SK-N-MC (cell line): ENCODE results near the gene FJX1.

ENCODE experiments used
- DNase-seq: peaks from one replicate; pipeline ENCODE4 v3.0.0-alpha.2; 2011; ENCODE audit warnings: low read depth, low spot score
- H3K27ac ChIP-seq: fragments of 200-600 bp; sonication (generic); 2 replicates; pipeline ENCODE4 v1.5.1; 2016; ENCODE audit warnings: mixed run types
- H3K36me3 ChIP-seq: fragments of 200-600 bp; sonication (generic); 2 replicates; pipeline ENCODE4 v1.6.1; 2017; ENCODE audit warnings: antibody characterized with exemption, low read length, mixed read lengths; ENCODE audit not compliant: insufficient read depth
- H3K4me3 ChIP-seq: fragments of 200-600 bp; sonication (generic); 2 replicates; pipeline ENCODE4 v1.5.1; 2016
- H3K9ac ChIP-seq: fragments of 200-600 bp; sonication (generic); 2 replicates; pipeline ENCODE4 v1.8.0; 2017; ENCODE audit warnings: mixed run types, mixed read lengths; ENCODE audit not compliant: insufficient read length
- H3K9me3 ChIP-seq: fragments of 200-600 bp; sonication (generic); 2 replicates; pipeline ENCODE4 v1.6.1; 2017; ENCODE audit warnings: low read depth, mild to moderate bottlenecking, antibody characterized with exemption, low read length, moderate library complexity, mixed read lengths
- EZH2 ChIP-seq: fragments of 200-600 bp; sonication (generic); IDR thresholded peaks from one replicate; pipeline ENCODE4 v1.6.1; 2017; ENCODE audit warnings: antibody characterized with exemption
- FOXP2 ChIP-seq: optimal IDR thresholded peaks from 2 replicates; pipeline ENCODE3; 2011; ENCODE audit warnings: mild to moderate bottlenecking, moderate library complexity; ENCODE audit not compliant: insufficient read depth; ENCODE audit errors: extremely low read length, control extremely low read depth
- POLR2AphosphoS5 ChIP-seq: IDR thresholded peaks from 2 replicates; pipeline ENCODE4 v1.6.1; 2012; ENCODE audit warnings: mild to moderate bottlenecking, low read depth, low read length, borderline replicate concordance

The FJX1 gene

DNA sequence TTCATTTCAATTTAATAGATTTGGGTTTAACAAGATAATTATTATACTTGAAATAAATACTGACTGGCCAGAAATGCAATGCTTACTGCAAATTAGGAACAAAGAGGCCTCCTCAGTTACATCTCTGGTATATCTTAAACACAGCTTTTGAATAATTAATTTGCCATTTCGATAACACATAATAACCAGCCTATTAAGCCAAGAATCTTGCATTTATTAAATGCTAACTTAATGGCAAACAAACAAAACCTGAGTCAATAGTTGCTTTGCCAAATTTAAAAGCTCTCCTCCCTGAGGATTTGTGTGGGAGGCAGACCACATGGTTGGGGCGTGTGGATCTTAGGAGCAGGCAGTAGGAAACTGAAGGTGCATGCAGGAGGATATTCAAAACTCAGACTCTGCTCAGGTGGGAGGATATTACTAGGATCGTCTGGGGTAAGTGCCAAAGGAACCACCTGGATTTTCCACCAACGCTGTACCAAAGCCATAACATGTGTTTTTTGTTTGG is 17.9 kb upstream of the FJX1 start:
- Histone ChIP-seq H3K4me3 (no peak overlapping the region), H3K36me3 (no peaks in the 10 kb centered on the region), H3K9ac (no peak overlapping the region), H3K9me3 (no peaks in the 10 kb centered on the region), H3K27ac (no peak overlapping the region)
- no peak for TF ChIP-seq POLR2AphosphoS5
- no peak for DNase-seq

DNA sequence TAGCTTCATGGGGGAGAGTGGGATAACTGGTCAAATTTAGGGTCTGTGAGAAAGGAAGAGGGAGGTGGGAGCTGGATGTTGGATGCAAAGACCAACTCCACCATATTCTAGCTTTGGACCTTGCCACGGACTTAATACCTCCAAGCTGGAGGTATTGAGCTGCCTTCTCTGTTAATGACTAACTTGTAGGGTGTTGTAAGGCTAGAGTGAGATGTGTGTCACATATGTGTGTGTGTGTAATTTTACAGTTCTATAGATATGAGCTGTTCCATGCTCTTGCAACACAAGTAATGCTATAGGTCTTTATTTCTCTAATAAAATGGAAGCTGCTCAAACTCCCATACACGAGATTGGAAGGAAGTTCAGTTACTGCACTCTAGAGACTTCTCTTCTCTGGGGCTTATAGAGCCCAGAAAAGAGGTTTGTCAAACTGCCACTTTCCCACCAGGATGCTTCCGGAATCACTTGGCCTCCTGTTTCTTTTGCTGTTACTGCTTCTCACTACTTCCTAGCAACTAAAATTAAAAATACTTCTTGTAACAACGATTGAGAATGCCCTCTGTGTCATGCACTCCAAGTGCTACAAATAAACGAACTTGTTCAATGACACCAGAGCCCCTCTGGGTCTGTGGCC is 16.0 kb upstream of the FJX1 start:
- H3K36me3 ChIP-seq, result no peaks in the 10 kb centered on the region
- peak; percentile 80 for DNase-seq
- H3K27ac ChIP-seq, result no peak overlapping the region
- H3K9ac ChIP-seq, result no peak overlapping the region
- TF ChIP-seq FOXP2 (no peak), POLR2AphosphoS5 (no peak), EZH2 (no peak)
- H3K9me3 ChIP-seq, result no peaks in the 10 kb centered on the region
- H3K4me3 ChIP-seq, result peak overlapping the region; percentile 10; the same call in 1 of the 2 replicates

DNA sequence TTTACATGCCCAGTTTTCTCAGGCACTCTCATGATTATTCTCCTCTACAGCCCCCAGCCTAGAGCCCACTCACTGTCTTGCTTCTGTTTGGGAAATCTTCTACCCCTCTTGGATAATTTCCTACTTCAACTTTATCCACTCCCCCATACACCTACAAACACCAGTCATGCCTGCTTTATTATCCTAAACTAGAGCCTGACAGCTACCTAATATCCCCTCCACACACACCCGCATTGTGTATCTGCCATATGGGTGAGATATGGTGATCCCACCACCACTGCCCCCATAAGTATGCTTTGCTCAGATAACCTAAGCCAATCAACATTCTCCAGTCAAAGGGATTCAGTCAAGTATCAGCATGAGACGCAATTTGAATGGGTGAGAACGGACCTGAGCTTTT is 15.3 kb upstream of the FJX1 start:
- Histone ChIP-seq H3K9me3 (no peaks in the 10 kb centered on the region), H3K36me3 (no peaks in the 10 kb centered on the region), H3K27ac (no peak overlapping the region), H3K4me3 (peak overlapping the region; percentile 10; the same call in 1 of the 2 replicates), H3K9ac (no peak overlapping the region)
- no peak for DNase-seq
- no peak for TF ChIP-seq FOXP2
- TF ChIP-seq EZH2, result no peak
- TF ChIP-seq POLR2AphosphoS5, result no peak

DNA sequence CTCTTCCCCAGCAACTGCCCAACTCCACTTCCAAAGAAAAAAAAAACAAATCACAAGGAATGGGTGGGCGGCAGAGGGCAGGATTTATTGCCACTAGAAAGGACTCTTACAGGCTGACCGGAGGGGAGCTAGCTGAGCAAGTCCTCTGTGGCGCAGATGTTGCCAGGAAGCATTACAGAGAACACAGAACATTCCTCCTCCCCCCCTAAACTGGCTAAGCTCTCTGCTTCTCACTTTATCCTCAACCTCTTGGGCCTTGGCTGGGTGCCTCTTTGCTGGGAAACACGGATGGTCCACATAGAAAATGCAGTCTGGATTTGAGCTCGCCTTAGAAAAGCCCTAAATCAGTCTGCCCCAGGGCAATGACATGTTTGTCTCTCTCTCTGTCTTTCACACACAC is 12.6 kb upstream of the FJX1 start:
- no peak overlapping the region for H3K4me3 ChIP-seq
- H3K9ac ChIP-seq, result no peak overlapping the region
- no peak overlapping the region for H3K27ac ChIP-seq
- no peak for DNase-seq
- H3K9me3 ChIP-seq, result no peaks in the 10 kb centered on the region
- TF ChIP-seq EZH2 (no peak), FOXP2 (no peak)
- H3K36me3 ChIP-seq, result no peaks in the 10 kb centered on the region

DNA sequence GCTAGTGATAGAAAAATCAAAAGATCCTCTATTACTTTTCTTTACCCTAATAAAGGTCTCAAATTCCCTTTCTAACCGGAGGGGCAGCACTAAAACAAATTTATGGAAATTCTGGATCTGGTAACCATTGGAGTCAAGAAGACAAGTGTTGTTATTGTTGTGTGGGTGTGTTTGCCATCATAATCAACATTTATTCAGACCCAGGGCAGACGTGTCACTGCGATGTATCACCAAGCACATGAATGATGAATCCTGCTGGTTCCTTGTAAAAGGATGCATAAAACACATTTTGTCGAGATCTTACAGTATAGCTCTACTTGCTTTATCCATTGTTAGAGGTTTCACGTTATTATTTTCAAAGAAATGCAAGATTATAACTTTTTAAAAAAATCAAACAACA is 12.1 kb upstream of the FJX1 start:
- Histone ChIP-seq H3K4me3 (no peak overlapping the region), H3K9ac (no peak overlapping the region), H3K9me3 (no peaks in the 10 kb centered on the region), H3K27ac (no peak overlapping the region), H3K36me3 (no peaks in the 10 kb centered on the region)
- DNase-seq, result no peak
- no peak for TF ChIP-seq FOXP2
- no peak for TF ChIP-seq EZH2
- TF ChIP-seq POLR2AphosphoS5, result no peak

DNA sequence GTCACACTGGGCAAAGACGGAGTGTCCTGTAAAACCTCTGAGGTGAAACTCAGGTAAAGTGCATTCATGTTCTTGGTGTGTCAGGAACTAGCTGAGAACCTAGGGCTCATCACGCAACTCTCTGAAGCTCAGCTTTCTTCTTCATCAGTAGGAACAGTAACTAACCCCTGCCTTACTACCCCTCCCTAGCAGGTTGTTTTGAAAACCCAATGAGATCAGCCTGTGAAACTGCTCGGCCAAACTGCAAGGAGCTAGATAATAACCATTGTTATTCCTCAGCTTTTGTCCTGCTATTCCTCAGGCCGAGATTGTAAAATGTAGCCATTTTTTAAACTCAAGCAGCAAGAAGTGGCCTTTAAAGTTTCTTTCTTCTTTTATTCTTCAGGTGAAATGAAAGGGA is 9.8 kb upstream of the FJX1 start:
- no peaks in the 10 kb centered on the region for H3K9me3 ChIP-seq
- no peak overlapping the region for H3K9ac ChIP-seq
- no peak overlapping the region for H3K4me3 ChIP-seq
- DNase-seq, result no peak
- TF ChIP-seq FOXP2 (no peak), POLR2AphosphoS5 (no peak), EZH2 (no peak)
- no peaks in the 10 kb centered on the region for H3K36me3 ChIP-seq
- H3K27ac ChIP-seq, result no peak overlapping the region

DNA sequence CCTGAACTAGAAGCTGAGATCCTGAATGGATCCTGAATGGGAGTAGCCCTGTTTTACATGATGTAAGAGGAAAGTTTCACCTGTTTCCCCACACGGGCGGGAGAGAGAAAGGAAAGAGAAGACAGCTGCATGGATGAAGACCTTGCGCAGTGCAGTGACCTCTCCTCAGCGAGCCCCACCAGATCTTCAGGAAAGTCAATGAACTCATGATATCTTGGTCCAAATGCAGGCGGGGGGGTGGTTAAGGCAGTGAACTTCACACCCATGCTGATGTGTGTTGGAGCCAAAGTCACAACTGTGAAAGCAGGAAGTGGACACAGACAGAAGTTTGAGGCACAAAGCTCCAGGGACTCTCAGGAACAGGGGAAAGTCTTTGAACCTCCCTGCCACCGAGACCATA is 8.6 kb upstream of the FJX1 start:
- Histone ChIP-seq H3K9ac (no peak overlapping the region), H3K4me3 (no peak overlapping the region), H3K36me3 (no peaks in the 10 kb centered on the region), H3K27ac (no peak overlapping the region), H3K9me3 (no peaks in the 10 kb centered on the region)
- no peak for DNase-seq
- TF ChIP-seq FOXP2, result no peak
- TF ChIP-seq EZH2, result no peak
- no peak for TF ChIP-seq POLR2AphosphoS5

DNA sequence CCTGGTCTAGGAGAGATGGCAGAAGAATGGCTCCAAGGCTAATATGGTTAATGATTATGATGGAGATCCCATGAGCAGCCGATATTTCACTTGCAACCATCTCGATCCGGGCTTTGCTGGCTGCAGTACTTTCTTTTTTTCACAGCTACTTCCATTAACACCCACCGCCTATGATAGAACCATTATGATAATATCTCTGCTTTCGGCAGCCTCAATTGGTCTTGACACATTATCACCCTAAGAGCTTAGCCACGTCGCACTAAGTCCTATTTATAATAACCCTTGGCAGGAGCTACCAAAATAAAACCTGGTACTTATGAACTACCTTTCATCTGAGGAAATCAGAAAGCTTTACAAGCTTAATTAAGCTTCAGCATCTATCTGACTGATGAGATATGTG is 7.6 kb upstream of the FJX1 start:
- no peak overlapping the region for H3K9ac ChIP-seq
- TF ChIP-seq EZH2 (no peak), FOXP2 (no peak), POLR2AphosphoS5 (no peak)
- H3K27ac ChIP-seq, result no peak overlapping the region
- DNase-seq, result no peak
- no peak overlapping the region for H3K4me3 ChIP-seq
- H3K9me3 ChIP-seq, result no peaks in the 10 kb centered on the region
- H3K36me3 ChIP-seq, result no peaks in the 10 kb centered on the region

DNA sequence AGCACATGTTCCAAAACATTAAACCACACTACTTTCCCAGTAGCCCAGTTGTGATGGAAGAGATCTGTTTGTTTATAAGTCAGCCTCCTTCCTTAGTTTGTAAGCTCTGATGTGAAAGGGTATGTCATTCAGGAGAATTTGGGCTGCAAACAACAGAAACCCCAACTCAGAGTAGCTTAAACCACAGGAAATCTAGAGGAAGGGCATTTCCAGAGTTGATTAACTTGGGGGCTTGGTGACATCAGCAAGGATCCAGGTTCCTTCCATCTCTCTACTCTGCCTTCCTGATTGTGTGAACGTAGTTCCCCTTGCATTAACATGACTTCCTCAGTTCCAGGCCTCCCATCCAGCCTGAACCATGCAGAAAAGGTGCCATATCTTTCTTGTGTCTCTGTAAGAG is 6.5 kb upstream of the FJX1 start:
- no peaks in the 10 kb centered on the region for H3K36me3 ChIP-seq
- H3K4me3 ChIP-seq, result no peak overlapping the region
- H3K9me3 ChIP-seq, result no peaks in the 10 kb centered on the region
- TF ChIP-seq EZH2 (no peak), FOXP2 (no peak), POLR2AphosphoS5 (no peak)
- H3K9ac ChIP-seq, result no peak overlapping the region
- no peak for DNase-seq
- H3K27ac ChIP-seq, result no peak overlapping the region
